Adrenal gland (tissue), 19 donors: ENCODE data around the gene MAT1A. TPM values are rescaled to one million over a fixed set of nuclear protein-coding genes. Genes with fewer than 3 reads are reported as not detected.

ENCODE experiments used
- DNase-seq, 7 donors: peaks; one replicate each; pipeline ENCODE4 v3.0.0-alpha.2; 2019 to 2020
- H3K27ac ChIP-seq, 5 donors: fragments of 200-600 bp; sonication (generic) in 4 of 5; 1 replicate in 3 of 5; 2 replicates in 2 of 5; pipeline versions ENCODE4 v1.5.1 to v1.8.0; 2016 to 2020; ENCODE audit warnings: mild to moderate bottlenecking in 1 of 5
- H3K27me3 ChIP-seq: fragments of 200-600 bp; 2 replicates; pipeline ENCODE4 v1.8.0; 2021
- H3K36me3 ChIP-seq, 2 donors: fragments of 200-600 bp; replicated peaks in 1 of 2; 1 replicate in 1 of 2; 2 replicates in 1 of 2; pipeline versions ENCODE4 v1.5.1 to v1.8.0; 2018 to 2022
- H3K4me1 ChIP-seq, 2 donors: fragments of 200-600 bp; replicated peaks in 1 of 2; 1 replicate in 1 of 2; 2 replicates in 1 of 2; pipeline versions ENCODE4 v1.5.1 to v1.8.0; 2018 to 2021
- H3K4me3 ChIP-seq, 4 donors: fragments of 200-600 bp; sonication (generic) in 3 of 4; one replicate each; pipeline ENCODE4 v1.5.1; 2016 to 2018
- H3K9me3 ChIP-seq, 3 donors: fragments of 200-600 bp; sonication (generic) in 1 of 3; replicated peaks in 1 of 3; 1 replicate in 2 of 3; 2 replicates in 1 of 3; pipeline versions ENCODE4 v1.5.1 to v1.8.0; 2016 to 2021
- POLR2A ChIP-seq, 2 donors: fragments of 450-650 bp; IDR thresholded peaks; one replicate each; pipeline ENCODE4 v1.6.1; 2017; ENCODE audit warnings: antibody characterized with exemption in 2 of 2, mild to moderate bottlenecking in 2 of 2, moderate library complexity in 1 of 2
- WGBS, 4 donors: extraction: QIAGEN DNeasy Blood & Tissue Kit in 2 of 4; methylation state at CpG; one replicate each; pipeline versions ENCODE4 v1.1.5 to v1.1.7; 2013 to 2017; 5-methylcytosine and 5-hydroxymethylcytosine counted together
- intact Hi-C, 2 donors: fragments of 100-400 bp; cut with DNase I; formaldehyde crosslinking; loops; one replicate each; pipeline versions ENCODE4 v1.14.1 to v1.15.0; 2022 to 2023
- long read RNA-seq, 10 donors: library from polyadenylated mRNA in 3 of 10; unstranded in 2 of 10; stranded (forward) in 1 of 10; transcript quantifications; one replicate each; pipeline ENCODE4 v2.0.0 and lab custom pipeline, GENCODE V29; 2021 to 2026
- polyA plus RNA-seq, 3 donors: library from polyadenylated mRNA; stranded (reverse); fragments of 200-250 nt in 2 of 3; fragments of 350-450 nt in 1 of 3; fragmentation: Illumina TruSeq in 1 of 3; extraction: RNeasy Lipid Tissue Mini Kit (QIAGEN cat#74804) in 1 of 3; gene quantifications; one replicate each; pipeline ENCODE4 v1.2.3, GENCODE V29; 2013 to 2014
- total RNA-seq, 9 donors: library from RNA; depleted of rRNA in 4 of 9; stranded (reverse); fragments of >200 nt in 4 of 9; fragments of 120-200 nt in 1 of 9; fragmentation: NEBNext Ultra II Directional in 1 of 9; extraction: Animal tissue kit (Norgen Biotek cat#: 25700) in 1 of 9; gene quantifications; one replicate each; pipeline versions ENCODE4 v1.1.0 to v1.2.4, GENCODE V29; 2013 to 2023
- TF ChIP-seq, protein P1 (sequence below), 6 experiments: fragments of 450-650 bp in 4 of 6; fragments of 200-600 bp in 2 of 6; sonication (generic) in 1 of 6; IDR thresholded peaks; 1 replicate in 5 of 6; 2 replicates in 1 of 6; pipeline versions ENCODE4 v1.5.1 to v1.8.0; 2016 to 2021; ENCODE audit warnings: antibody characterized with exemption in 6 of 6, mild to moderate bottlenecking in 2 of 6, moderate library complexity in 1 of 6
- donor health status: healthy with polysubstance abuse.
- donor health status: Bipolar disorder and iron deficiency.
- donor health status: DM: yes; HTN: yes; CAD: no.
- donor health status: DM: no; HTN: no; CAD: no.
- donor health status: DM: no; HTN: no; CAD: no.
- donor health status: DM: yes; HTN: yes; CAD: no.

Gene MAT1A
- total RNA-seq = 10 to 100 TPM in 1 of 9 donors, 1 to 10 TPM in 2, under 1 TPM in 5, not detected in 1; 0.29 to 15.1 (median 0.83) TPM
- under 1 TPM; 0.16 to 0.46 (median 0.20) TPM for polyA plus RNA-seq
- long read RNA-seq, donor 1, partial matches to known transcripts = 0 of 4 reads
- long read RNA-seq, donor 1, other reads (novel, unspliced or antisense) = 0 of 4 reads
- long read RNA-seq, donor 2, transcript MAT1A-201 (9 exons, 3,410 nt) = major isoform, 5 of 5 reads
- long read RNA-seq, donor 2, partial matches to known transcripts = 0 of 5 reads
- long read RNA-seq, donor 2, other reads (novel, unspliced or antisense) = 0 of 5 reads
- long read RNA-seq, donor 3, partial matches to known transcripts = 0 of 3 reads
- long read RNA-seq, donor 3, other reads (novel, unspliced or antisense) = 0 of 3 reads
- long read RNA-seq, donor 4 = 0 reads
- long read RNA-seq, donor 5 = 0 reads
- long read RNA-seq, donor 6 = 0 reads
- long read RNA-seq, donor 7, partial matches to known transcripts = 0 of 1 reads
- long read RNA-seq, donor 7, other reads (novel, unspliced or antisense) = 0 of 1 reads
- long read RNA-seq, donor 8, transcript MAT1A-201 (9 exons, 3,410 nt) = major isoform, 5 of 5 reads
- long read RNA-seq, donor 8, partial matches to known transcripts = 0 of 5 reads
- long read RNA-seq, donor 8, other reads (novel, unspliced or antisense) = 0 of 5 reads
- long read RNA-seq, donor 9, partial matches to known transcripts = 0 of 1 reads
- long read RNA-seq, donor 9, other reads (novel, unspliced or antisense) = 0 of 1 reads
- long read RNA-seq, donor 10, partial matches to known transcripts = 0 of 4 reads
- long read RNA-seq, donor 10, other reads (novel, unspliced or antisense) = 0 of 4 reads

DNA sequence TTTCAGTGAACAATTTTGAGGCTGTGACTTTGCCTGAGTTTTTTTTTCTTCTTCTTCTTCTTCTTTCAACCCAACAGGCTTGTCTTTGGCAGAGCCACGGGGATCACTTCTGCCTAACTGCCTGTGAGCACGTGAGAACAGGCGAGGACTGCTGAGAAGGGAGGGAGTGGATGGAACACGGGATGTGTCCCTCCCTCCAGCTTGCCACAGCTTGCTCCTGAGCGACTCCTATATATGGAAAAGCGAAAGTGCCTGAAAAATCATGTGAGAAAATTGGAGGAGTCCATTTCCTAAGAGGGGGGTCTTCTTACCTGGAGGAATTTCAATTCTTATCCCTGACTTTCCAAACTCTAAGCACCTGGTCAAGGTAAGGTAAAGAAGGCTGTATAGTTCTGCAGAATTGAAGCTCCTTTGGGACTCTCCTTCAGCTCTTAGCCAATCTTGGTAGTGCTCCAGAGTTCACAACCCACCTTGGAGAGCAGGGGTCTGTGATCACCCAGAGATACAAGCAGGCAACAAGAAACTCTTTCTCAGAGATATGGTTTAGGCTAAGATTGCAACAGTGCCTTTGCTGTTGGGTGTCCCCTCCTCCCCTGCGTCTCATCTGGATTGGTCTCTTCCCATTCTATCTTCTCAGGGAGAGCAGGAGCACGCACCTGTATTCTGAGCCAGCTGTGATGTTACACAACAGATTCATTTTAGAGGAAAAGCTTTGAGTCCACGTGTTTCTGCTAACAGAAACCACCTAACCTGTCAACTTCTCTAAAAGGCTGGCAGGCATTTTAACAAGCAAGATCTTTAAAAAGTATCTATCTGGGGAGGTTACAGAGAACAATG is at the start of gene MAT1A:
TSS of gene MAT1A (minus strand) at position 208 of the 837 bp plus-strand sequence. CDS start 235 bp downstream, outside the sequence.
- intact Hi-C loops = no loop called here
- peak in 2 of 7 donors; percentile 13 to 36 for DNase-seq
- Histone ChIP-seq H3K4me1 (no peaks in the 10 kb centered on the region), H3K27ac (no peak within 1 kb of the TSS), H3K36me3 (no peaks in the 10 kb centered on the region), H3K4me3 (no peak within 1 kb of the TSS), H3K9me3 (no peaks in the 10 kb centered on the region), H3K27me3 (no peaks in the 10 kb centered on the region)
- 26 to 35% (median 27%) methylated on average over 9 of the region's 9 CpGs for WGBS, 4 donors
- TF ChIP-seq POLR2A (IDR thresholded peaks at IDR 0.05) = no peak
- TF ChIP-seq, protein P1, sequence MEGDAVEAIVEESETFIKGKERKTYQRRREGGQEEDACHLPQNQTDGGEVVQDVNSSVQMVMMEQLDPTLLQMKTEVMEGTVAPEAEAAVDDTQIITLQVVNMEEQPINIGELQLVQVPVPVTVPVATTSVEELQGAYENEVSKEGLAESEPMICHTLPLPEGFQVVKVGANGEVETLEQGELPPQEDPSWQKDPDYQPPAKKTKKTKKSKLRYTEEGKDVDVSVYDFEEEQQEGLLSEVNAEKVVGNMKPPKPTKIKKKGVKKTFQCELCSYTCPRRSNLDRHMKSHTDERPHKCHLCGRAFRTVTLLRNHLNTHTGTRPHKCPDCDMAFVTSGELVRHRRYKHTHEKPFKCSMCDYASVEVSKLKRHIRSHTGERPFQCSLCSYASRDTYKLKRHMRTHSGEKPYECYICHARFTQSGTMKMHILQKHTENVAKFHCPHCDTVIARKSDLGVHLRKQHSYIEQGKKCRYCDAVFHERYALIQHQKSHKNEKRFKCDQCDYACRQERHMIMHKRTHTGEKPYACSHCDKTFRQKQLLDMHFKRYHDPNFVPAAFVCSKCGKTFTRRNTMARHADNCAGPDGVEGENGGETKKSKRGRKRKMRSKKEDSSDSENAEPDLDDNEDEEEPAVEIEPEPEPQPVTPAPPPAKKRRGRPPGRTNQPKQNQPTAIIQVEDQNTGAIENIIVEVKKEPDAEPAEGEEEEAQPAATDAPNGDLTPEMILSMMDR (IDR thresholded peaks at IDR 0.05) = no peak

DNA sequence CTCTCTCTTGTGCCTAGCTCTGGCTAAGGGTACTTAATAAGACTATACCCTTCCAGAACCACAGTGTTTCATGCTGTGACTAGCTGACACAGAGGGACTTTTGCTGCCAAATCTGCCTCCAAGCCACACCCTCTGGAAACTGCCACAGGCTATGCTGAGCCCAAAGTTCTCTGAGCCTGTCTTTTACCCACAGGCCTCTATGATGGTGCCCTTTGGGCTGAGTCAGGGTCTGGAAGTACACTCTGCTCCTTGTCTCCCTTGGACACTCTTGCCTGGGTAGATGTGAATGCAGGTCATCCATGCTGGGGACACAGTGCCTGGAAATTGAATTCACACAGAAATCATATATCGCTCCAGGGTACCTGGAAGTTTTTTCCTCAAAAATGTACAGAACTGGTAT is 44.5 kb upstream of the MAT1A start:
- intact Hi-C loops = no loop called here
- 94 to 100% (median 96%) methylated on average over 1 of the region's 1 CpG for WGBS, 4 donors
- no peak for DNase-seq
- Histone ChIP-seq H3K36me3 (no peaks in the 10 kb centered on the region), H3K27me3 (no peaks in the 10 kb centered on the region), H3K9me3 (no peaks in the 10 kb centered on the region), H3K4me3 (no peak overlapping the region), H3K27ac (no peak overlapping the region), H3K4me1 (no peaks in the 10 kb centered on the region)
- TF ChIP-seq, protein P1 (IDR thresholded peaks at IDR 0.05) = no peak
- no peak for TF ChIP-seq POLR2A (IDR thresholded peaks at IDR 0.05)

DNA sequence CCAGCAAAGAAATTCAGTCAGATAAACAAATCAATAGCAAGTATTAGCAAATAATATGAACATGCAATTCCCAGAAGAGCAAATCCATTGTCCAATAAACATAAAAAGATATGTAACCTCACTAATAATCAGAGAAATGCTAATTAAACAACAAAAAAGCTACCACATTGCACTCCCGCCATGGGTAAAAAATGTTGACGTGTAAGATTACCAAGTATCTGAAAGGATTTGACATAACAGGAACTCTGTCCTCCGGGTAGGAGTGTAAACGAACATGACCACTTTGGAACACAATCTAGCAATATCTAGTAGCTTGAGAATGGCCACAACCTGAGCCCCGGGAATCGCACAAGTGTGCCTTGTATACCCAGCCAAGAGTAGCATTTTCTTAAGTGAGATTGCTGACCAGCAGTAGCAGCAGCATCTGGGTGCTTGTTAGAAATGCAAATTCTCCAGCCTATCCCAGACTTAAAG is 35.5 kb upstream of the MAT1A start:
- no peak for DNase-seq
- intact Hi-C loops = no loop called here
- H3K27me3 ChIP-seq = no peaks in the 10 kb centered on the region
- no peaks in the 10 kb centered on the region for H3K9me3 ChIP-seq
- no peak for TF ChIP-seq POLR2A (IDR thresholded peaks at IDR 0.05)
- TF ChIP-seq, protein P1 (IDR thresholded peaks at IDR 0.05) = no peak
- no peak overlapping the region for H3K4me3 ChIP-seq
- WGBS, 4 donors = 74 to 82% (median 79%) methylated on average over 6 of the region's 6 CpGs
- H3K36me3 ChIP-seq = no peaks in the 10 kb centered on the region
- H3K27ac ChIP-seq = no peak overlapping the region
- H3K4me1 ChIP-seq = no peaks in the 10 kb centered on the region
